Muscle layer of duodenum (tissue), 2 donors: ENCODE data around the gene MLKL.
"Not testable (repeated sequence)": the region's sequence is repeated elsewhere in the genome, so short reads cannot be mapped to it uniquely, and the experiment has no call there.

Experiments used
- H3K27ac ChIP-seq: one replicate; pipeline ENCODE4 v1.7.0; 2013; ENCODE audit warnings: mild to moderate bottlenecking, low read length
- H3K27me3 ChIP-seq: one replicate; pipeline ENCODE4 v1.7.0; 2013; ENCODE audit warnings: low read depth, mild to moderate bottlenecking, control low read depth, low read length
- H3K36me3 ChIP-seq, 2 donors: one replicate each; pipeline ENCODE4 v1.7.0; 2013; ENCODE audit warnings: low read length in 2 of 2, control low read depth in 1 of 2, mild to moderate bottlenecking in 1 of 2; ENCODE audit not compliant: insufficient read depth in 2 of 2, control insufficient read depth in 1 of 2
- H3K4me1 ChIP-seq, 2 donors: one replicate each; pipeline ENCODE4 v1.7.0; 2013; ENCODE audit warnings: low read length in 2 of 2, mild to moderate bottlenecking in 2 of 2, control low read depth in 1 of 2, moderate library complexity in 1 of 2; ENCODE audit not compliant: insufficient read depth in 2 of 2, control insufficient read depth in 1 of 2
- H3K4me3 ChIP-seq, 2 donors: one replicate each; pipeline ENCODE4 v1.7.0; 2013; ENCODE audit warnings: low read length in 2 of 2, low read depth in 1 of 2, mild to moderate bottlenecking in 1 of 2
- H3K9me3 ChIP-seq, 2 donors: one replicate each; pipeline ENCODE4 v1.7.0; 2013; ENCODE audit warnings: low read length in 2 of 2, control low read depth in 1 of 2, mild to moderate bottlenecking in 1 of 2; ENCODE audit not compliant: control insufficient read depth in 1 of 2
- donor health status: healthy.

Gene MLKL

GRCh38 chr16:74729783-74730683 lies 29.4 kb upstream of the MLKL start:
- H3K4me3 ChIP-seq, result no peak overlapping the region
- H3K27ac ChIP-seq, result peak overlapping the region; percentile 63
- H3K9me3 ChIP-seq, result peaks cover 0 to 8% of the 10 kb centered on the region in 2 donors
- H3K36me3 ChIP-seq, result no peaks in the 10 kb centered on the region
- H3K4me1 ChIP-seq, result peaks cover 0 to 5% of the 10 kb centered on the region in 2 donors
- H3K27me3 ChIP-seq, result no peaks in the 10 kb centered on the region

- no peak overlapping the region for H3K27ac ChIP-seq
- H3K36me3 ChIP-seq, result no peaks in the 10 kb centered on the region
- H3K4me1 ChIP-seq, result peaks cover 0 to 5% of the 10 kb centered on the region in 2 donors
- peaks cover 0 to 8% of the 10 kb centered on the region in 2 donors for H3K9me3 ChIP-seq
- H3K27me3 ChIP-seq, result no peaks in the 10 kb centered on the region
- no peak overlapping the region for H3K4me3 ChIP-seq
Observed at GRCh38 chr16:74727903-74728302, 27.2 kb upstream of the MLKL start.

DNA sequence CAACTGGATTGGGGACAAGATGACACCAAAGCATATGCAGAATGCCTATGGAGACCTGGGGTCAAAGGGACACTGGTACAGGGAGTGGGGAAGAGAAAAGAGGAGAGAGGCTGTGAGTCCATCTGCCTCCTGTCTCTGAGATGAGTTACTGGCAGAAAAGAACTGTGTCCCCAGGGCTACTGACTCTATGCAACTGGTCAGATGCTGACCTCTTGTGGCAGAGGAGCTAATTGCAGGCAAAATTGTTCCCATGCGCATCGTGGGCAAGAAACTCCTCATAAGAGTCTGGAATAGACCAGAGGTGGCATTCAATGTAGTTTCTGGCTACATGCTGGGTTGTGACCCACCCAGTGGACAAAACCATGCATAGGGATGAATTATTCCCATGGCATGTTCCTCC lies 26.1 kb upstream of the MLKL start:
- H3K9me3 ChIP-seq, result peaks cover 0 to 8% of the 10 kb centered on the region in 2 donors
- no peak overlapping the region for H3K27ac ChIP-seq
- no peaks in the 10 kb centered on the region for H3K36me3 ChIP-seq
- peaks cover 0 to 5% of the 10 kb centered on the region in 2 donors for H3K4me1 ChIP-seq
- H3K4me3 ChIP-seq, result peak overlapping the region in 1 of 2 donors; percentile 25
- H3K27me3 ChIP-seq, result no peaks in the 10 kb centered on the region

- H3K9me3 ChIP-seq, result peaks cover 0 to 8% of the 10 kb centered on the region in 2 donors
- peaks cover 0 to 5% of the 10 kb centered on the region in 2 donors for H3K4me1 ChIP-seq
- H3K36me3 ChIP-seq, result no peaks in the 10 kb centered on the region
- H3K4me3 ChIP-seq, result no peak overlapping the region
- H3K27me3 ChIP-seq, result no peaks in the 10 kb centered on the region
- peak overlapping the region; percentile 57 for H3K27ac ChIP-seq
Observed at GRCh38 chr16:74725651-74726455, 25.2 kb upstream of the MLKL start.

GRCh38 chr16:74724820-74725549 lies 24.3 kb upstream of the MLKL start:
- Histone ChIP-seq H3K4me1 (peaks cover 0 to 5% of the 10 kb centered on the region in 2 donors), H3K27me3 (no peaks in the 10 kb centered on the region), H3K36me3 (no peaks in the 10 kb centered on the region), H3K4me3 (no peak overlapping the region), H3K27ac (peak overlapping the region; percentile 57), H3K9me3 (peaks cover 0 to 8% of the 10 kb centered on the region in 2 donors)

- H3K27ac ChIP-seq, result no peak overlapping the region
- H3K4me3 ChIP-seq, result no peak overlapping the region
- H3K4me1 ChIP-seq, result peaks cover 0 to 5% of the 10 kb centered on the region in 2 donors
- H3K36me3 ChIP-seq, result no peaks in the 10 kb centered on the region
- H3K9me3 ChIP-seq, result peaks cover 0 to 8% of the 10 kb centered on the region in 2 donors
- no peaks in the 10 kb centered on the region for H3K27me3 ChIP-seq
Observed at GRCh38 chr16:74723256-74723655, 22.6 kb upstream of the MLKL start.

DNA sequence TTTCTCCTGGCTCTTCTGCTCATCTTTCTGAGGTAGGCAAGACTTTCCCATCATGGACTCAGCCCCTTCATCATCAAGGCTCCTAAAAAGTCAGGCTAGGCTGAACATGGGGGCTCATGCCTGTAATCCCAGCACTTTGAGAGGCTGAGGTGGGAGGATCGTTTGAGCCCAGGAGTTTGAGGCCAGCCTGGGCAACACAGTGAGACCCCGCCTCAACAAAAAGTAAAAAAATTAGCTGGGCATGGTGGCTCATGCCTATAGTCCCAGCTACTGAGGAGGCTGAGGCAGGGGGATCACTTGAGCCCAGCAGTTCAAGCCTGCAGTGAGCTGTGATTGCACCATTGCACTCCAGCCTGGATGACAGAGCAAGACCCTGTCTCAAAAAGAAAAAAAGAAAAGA lies 21.5 kb upstream of the MLKL start:
- H3K36me3 ChIP-seq, H3K4me3 ChIP-seq, H3K9me3 ChIP-seq, H3K4me1 ChIP-seq, H3K27me3 ChIP-seq, H3K27ac ChIP-seq: not testable (repeated sequence)

- Histone ChIP-seq H3K4me1 (peaks cover 0 to 5% of the 10 kb centered on the region in 2 donors), H3K27me3 (no peaks in the 10 kb centered on the region), H3K4me3 (no peak overlapping the region), H3K9me3 (peaks cover 0 to 2% of the 10 kb centered on the region in 2 donors), H3K27ac (no peak overlapping the region), H3K36me3 (no peaks in the 10 kb centered on the region)
Observed at GRCh38 chr16:74721716-74722115, 21.1 kb upstream of the MLKL start.

- Histone ChIP-seq H3K27ac (no peak overlapping the region), H3K4me1 (peaks cover 0 to 5% of the 10 kb centered on the region in 2 donors), H3K4me3 (no peak overlapping the region), H3K36me3 (no peaks in the 10 kb centered on the region), H3K9me3 (no peaks in the 10 kb centered on the region), H3K27me3 (no peaks in the 10 kb centered on the region)
Observed at GRCh38 chr16:74720579-74720978, 19.9 kb upstream of the MLKL start.

DNA sequence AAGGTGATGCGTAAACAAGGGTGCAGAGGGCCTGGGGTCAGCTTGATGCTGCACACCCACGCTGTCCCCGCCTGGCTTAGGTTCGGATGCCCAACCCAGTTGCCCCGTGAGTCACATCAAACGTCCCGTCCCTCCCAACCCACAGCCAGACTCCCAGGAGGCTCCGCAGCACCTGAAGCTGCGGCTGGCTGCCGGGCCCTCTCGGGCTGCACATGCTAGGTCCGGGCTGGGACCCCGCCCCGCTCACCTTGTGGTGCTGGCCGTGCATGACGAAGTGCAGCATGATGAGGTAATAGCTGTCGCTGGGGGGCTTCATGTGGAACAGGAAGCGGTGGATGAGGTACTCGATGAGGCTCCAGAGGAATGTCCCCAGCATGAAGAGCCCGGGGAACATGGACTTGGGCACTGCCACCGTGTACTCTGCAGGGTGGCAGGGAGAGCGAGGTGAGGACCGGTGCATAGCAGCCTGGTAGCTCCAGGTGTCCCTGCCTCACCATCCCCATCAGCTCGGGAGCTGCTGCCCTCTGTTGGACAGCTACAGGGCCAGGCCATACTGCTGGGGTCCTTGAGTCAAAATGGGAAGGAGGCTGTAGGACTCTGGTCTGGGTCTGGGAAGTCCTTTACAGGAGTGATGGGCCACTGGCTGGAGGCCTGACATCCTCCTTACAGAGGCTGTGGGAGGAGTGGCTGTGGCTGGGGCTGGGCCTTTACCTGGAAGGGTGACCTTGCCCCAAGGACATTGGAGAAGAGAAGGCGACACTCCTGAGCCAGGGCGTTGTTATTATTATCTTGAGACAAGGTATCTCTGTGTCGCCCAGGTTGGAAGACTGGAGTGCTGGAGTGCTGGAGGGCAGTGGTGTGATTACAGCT lies 18.3 kb upstream of the MLKL start:
- Histone ChIP-seq H3K4me3 (no peak overlapping the region), H3K27me3 (no peaks in the 10 kb centered on the region), H3K27ac (no peak overlapping the region), H3K36me3 (no peaks in the 10 kb centered on the region), H3K4me1 (no peaks in the 10 kb centered on the region), H3K9me3 (no peaks in the 10 kb centered on the region)
